Measurements from ENCODE around the gene TUBG1.
A peak's percentile ranks its signal among the peaks of the same experiment; 100 is the strongest.

TUBG1 gene

DNA sequence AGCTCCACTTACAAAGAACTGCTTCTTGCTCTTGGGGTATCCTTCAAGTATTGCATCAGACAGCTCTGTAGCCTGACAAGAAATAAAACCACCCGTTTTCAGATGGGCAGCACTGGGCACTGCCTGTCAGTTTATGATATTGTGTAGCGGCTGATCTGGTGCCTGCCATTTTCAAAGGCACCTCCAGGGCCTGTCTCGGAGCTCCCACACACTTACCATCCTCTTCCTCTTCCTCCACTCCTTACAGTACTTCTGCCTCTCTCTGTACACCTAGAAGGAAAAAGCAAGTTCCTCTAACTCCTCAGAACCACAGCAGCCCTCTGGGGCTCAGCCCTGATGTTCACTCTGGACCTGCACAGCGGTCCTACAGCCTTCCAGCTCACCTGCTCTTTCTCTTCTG, 36.4 kb upstream of the TUBG1 start:
- TF ChIP-seq, protein P1, sequence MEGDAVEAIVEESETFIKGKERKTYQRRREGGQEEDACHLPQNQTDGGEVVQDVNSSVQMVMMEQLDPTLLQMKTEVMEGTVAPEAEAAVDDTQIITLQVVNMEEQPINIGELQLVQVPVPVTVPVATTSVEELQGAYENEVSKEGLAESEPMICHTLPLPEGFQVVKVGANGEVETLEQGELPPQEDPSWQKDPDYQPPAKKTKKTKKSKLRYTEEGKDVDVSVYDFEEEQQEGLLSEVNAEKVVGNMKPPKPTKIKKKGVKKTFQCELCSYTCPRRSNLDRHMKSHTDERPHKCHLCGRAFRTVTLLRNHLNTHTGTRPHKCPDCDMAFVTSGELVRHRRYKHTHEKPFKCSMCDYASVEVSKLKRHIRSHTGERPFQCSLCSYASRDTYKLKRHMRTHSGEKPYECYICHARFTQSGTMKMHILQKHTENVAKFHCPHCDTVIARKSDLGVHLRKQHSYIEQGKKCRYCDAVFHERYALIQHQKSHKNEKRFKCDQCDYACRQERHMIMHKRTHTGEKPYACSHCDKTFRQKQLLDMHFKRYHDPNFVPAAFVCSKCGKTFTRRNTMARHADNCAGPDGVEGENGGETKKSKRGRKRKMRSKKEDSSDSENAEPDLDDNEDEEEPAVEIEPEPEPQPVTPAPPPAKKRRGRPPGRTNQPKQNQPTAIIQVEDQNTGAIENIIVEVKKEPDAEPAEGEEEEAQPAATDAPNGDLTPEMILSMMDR (IDR thresholded peaks at IDR 0.05; ENCODE audit: low read depth, low read length) = no peak
- H3K4me3 ChIP-seq (ENCODE audit: low read depth, low read length) = no peak overlapping the region

DNA sequence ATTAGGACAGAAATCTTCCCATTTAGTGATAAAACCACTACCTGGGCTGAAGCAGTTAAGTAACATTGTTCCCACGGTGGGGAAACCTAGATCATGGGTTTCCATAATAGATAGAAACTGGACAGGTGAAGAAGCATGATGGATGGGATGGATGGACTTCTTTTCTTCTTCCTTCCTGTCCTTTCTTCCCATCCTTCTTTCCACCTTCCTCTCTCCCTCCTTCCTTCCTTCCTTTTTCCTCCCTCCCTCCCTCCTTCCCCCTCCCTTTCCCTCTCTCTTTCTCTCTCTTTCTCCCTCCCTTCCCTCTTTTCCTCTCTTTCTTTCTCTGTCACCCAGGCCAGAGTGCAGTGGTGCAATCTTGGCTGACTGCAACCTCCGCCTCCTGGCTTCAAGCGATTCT, 35.0 kb upstream of the TUBG1 start:
- TF ChIP-seq, protein P1 (IDR thresholded peaks at IDR 0.05; ENCODE audit: low read depth, low read length) = no peak

DNA sequence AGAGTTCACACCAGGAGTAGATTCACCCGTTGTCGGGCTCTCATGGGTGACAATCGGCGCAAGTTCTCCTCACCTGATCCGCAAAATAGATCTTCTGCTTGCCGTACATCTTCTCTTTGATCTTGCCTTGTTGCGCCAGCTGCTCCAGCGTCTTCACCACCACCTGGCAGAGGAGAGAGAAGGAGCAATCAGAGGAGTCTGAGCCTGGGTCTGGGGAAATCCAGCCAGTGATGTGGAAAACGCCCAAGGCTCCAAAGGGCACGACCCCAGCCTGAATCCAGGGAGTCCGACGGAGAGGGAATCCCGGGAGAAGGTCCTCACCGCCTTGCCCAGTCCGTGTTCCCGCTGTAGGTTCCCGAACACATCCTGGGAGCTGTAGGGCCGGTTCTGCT, 32.3 kb upstream of the TUBG1 start:
- H3K4me3 ChIP-seq (ENCODE audit: low read depth, low read length) = peak overlapping the region; percentile 82
- TF ChIP-seq, protein P1 (IDR thresholded peaks at IDR 0.05; ENCODE audit: low read depth, low read length) = no peak

More for the DNA sequence above, 35.0 kb upstream of the TUBG1 start:
- H3K4me3 ChIP-seq (ENCODE audit: low read depth, low read length) = no peak overlapping the region

DNA sequence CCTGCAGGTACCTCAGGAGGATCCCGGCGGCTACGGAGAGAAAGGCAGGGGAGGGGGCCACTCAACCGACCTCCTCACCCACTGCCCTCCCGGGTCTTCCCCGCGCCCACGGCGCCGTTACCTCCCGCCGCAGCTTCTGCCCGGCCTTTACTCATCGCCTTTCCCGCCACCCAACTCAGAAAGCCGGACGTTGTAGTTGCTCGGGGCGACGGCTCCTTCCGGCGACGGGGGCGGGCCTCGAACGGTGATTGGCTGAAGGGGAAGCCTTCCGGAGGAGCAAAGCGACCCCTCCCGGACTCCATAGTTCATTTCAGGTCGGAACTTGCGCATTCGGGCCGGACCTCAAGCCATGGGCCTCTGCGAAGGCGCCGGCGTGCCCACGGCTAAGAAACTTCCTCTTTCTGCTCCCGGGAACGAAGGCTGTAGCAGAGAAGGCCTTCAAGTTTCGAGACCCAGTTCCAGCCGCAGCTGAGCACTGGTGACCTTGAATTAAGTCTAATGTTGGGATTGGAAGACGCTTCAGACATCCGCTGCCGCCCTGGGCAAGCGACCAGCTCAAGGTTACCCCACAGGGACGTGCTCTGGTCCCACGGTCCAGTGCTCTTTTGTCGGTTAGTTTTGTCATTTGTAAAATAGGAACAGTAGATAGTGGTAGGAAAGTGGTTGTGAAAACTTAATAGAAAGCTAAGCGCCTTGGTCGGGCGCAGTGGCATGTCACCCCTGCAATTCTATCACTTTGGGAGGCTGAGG, 31.8 kb upstream of the TUBG1 start, which contains the start of gene PSMC3IP:
PSMC3IP (minus strand) TSS at position 198 of the 750 bp plus-strand sequence; CDS start at position 155, 43 bp downstream.
- peak within 1 kb of the TSS; percentile 82 for H3K4me3 ChIP-seq (ENCODE audit: low read depth, low read length)
- TF ChIP-seq, protein P1 (IDR thresholded peaks at IDR 0.05; ENCODE audit: low read depth, low read length) = peak; percentile 19; the same call in 1 of the 2 replicates

DNA sequence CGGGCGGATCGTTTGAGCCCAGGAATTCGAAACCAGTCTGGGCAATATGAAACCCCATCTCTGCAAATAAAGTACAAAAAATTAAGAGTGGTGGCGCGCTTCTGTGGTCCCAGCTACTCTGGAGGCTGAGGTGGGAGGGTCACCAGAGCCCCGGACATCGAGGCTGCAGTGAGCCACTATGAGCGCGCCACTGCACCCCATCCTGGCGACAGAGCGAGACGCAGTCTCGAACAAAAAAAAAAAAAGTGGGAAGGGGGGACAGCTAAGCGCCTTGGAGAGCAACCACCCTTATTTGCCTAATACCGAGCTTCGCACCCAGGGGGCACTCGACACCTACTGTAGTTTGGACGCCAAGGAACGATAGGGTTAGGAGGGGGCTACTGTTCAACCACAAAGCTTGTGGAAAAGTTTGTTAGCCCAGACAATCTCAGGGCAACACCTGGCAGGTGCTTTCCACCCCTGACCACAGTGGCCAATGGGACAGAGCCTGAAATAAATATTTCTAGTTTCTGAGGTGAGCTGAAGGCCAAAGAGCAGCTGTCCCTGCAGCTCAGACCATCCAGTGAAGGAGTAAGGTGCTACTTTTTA, 31.1 kb upstream of the TUBG1 start:
- TF ChIP-seq, protein P1 (IDR thresholded peaks at IDR 0.05; ENCODE audit: low read depth, low read length) = peak; percentile 70
- H3K4me3 ChIP-seq (ENCODE audit: low read depth, low read length) = peak overlapping the region; percentile 82

DNA sequence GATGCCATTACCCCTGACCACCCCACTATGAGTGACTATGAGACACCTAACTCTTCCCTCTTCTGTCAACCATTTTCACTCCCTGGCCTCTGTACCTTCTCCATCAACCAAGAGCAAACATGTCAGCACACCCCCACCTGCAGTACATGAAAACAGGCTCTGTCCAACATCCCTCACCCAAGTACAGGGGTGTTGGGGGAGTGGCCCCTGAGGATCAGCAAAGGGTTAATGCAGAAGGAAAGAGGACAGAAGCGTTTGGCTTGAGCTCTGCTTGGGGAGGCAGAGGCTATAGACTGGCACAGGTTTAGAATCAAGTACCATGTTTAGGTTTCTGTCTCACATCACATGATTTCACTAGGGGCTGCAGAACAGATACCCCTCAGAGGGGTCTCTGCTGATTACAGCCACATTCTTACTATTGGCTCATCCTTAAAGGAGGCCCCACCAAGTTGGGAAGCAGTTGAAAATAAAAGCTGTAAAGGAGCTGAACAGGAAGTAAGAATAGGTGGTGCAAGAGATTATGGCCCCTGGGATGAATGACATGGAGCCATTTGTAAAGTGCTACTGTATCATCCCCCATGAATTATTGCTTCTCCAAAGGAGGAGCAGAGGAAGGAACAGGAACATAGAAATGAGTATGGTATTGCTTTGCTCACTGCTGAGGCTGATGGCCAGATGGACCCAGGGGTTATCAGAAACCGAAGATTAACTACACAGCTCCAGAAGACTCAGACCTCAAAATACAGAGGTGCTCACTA, 29.5 kb upstream of the TUBG1 start:
- TF ChIP-seq, protein P1 (IDR thresholded peaks at IDR 0.05; ENCODE audit: low read depth, low read length) = no peak

More for the DNA sequence above, 29.5 kb upstream of the TUBG1 start:
- no peak overlapping the region for H3K4me3 ChIP-seq (ENCODE audit: low read depth, low read length)

Measured in WI38 (cell line).